Fibroblast of lung (primary cell): ENCODE data around the gene RHBDL3. TPM values are rescaled to one million over a fixed set of nuclear protein-coding genes. Genes with fewer than 3 reads are reported as not detected.

Experiments used
- DNase-seq, 2 donors: peaks; one replicate each; pipeline versions ENCODE4 v3.0.0 to v3.0.0-alpha.2; 2010; ENCODE audit warnings: low read depth in 2 of 2
- H2AFZ ChIP-seq: 2 replicates; pipeline ENCODE4 v1.5.1; 2012; ENCODE audit warnings: low read length, control low read depth, inconsistent platforms
- H3K27ac ChIP-seq: 2 replicates; pipeline ENCODE4 v1.5.1; 2011; ENCODE audit warnings: low read length, control low read depth; ENCODE audit not compliant: insufficient read depth
- H3K27me3 ChIP-seq: 2 replicates; pipeline ENCODE4 v1.5.1; 2011; ENCODE audit warnings: mild to moderate bottlenecking, low read length; ENCODE audit not compliant: control insufficient read depth, insufficient read depth
- H3K36me3 ChIP-seq: 2 replicates; pipeline ENCODE4 v1.5.1; 2011; ENCODE audit warnings: low read length; ENCODE audit not compliant: control insufficient read depth, insufficient read depth
- H3K4me1 ChIP-seq: 2 replicates; pipeline ENCODE4 v1.5.1; 2011; ENCODE audit warnings: low read length; ENCODE audit not compliant: control insufficient read depth, insufficient read depth; ENCODE audit errors: extremely low read depth
- H3K4me2 ChIP-seq: 2 replicates; pipeline ENCODE4 v1.5.1; 2011; ENCODE audit warnings: low read length, control low read depth; ENCODE audit not compliant: insufficient read depth; ENCODE audit errors: extremely low read depth
- H3K4me3 ChIP-seq, 4 experiments: fragments of 200-600 bp in 1 of 4; sonication (generic) in 1 of 4; replicated peaks in 1 of 4; 2 replicates each; pipeline ENCODE4 v1.5.1; 2011 to 2016; ENCODE audit warnings: low read length in 4 of 4, low read depth in 3 of 4, mild to moderate bottlenecking in 3 of 4, control low read depth in 2 of 4, inconsistent platforms in 1 of 4, mixed read lengths in 1 of 4; ENCODE audit not compliant: insufficient read depth in 1 of 4; ENCODE audit errors: control extremely low read depth in 1 of 4
- H3K79me2 ChIP-seq: 2 replicates; pipeline ENCODE4 v1.5.1; 2012; ENCODE audit warnings: mild to moderate bottlenecking, low read length, inconsistent platforms; ENCODE audit not compliant: control insufficient read depth, insufficient read depth
- H3K9ac ChIP-seq: 2 replicates; pipeline ENCODE4 v1.5.1; 2011; ENCODE audit warnings: mild to moderate bottlenecking, low read length, control low read depth; ENCODE audit not compliant: insufficient read depth
- H3K9me3 ChIP-seq: 2 replicates; pipeline ENCODE4 v1.5.1; 2012; ENCODE audit warnings: low read depth, low read length; ENCODE audit not compliant: control insufficient read depth, insufficient read depth
- H4K20me1 ChIP-seq: 2 replicates; pipeline ENCODE4 v1.5.1; 2011; ENCODE audit warnings: low read length; ENCODE audit not compliant: control insufficient read depth, insufficient read depth; ENCODE audit errors: extremely low read depth
- EZH2 ChIP-seq: IDR thresholded peaks from 2 replicates; pipeline ENCODE4 v1.5.1; 2012; ENCODE audit warnings: low read length, control low read depth, mild to moderate bottlenecking; ENCODE audit errors: missing control alignments
- polyA plus RNA-seq, 2 donors: library from polyadenylated mRNA; depleted of rRNA in 1 of 2; stranded (reverse) in 1 of 2; unstranded in 1 of 2; fragments of >200 nt; gene quantifications; 2 replicates each; pipeline ENCODE4 v1.2.1, GENCODE V29; 2011 to 2012; ENCODE audit warnings: missing spikeins in 1 of 2
- total RNA-seq: library from RNA; depleted of rRNA; stranded (reverse); fragments of >200 nt; gene quantifications from 2 replicates; pipeline ENCODE4 v1.2.1, GENCODE V29; 2014
- TF ChIP-seq, protein P1 (sequence below), 2 donors: IDR thresholded peaks in 1 of 2; conservative IDR thresholded peaks in 1 of 2; 1 replicate in 1 of 2; 2 replicates in 1 of 2; pipeline ENCODE4 v1.5.1; 2011 to 2012; ENCODE audit warnings: low read length in 2 of 2, control low read depth in 1 of 2, inconsistent platforms in 1 of 2, low read depth in 1 of 2, mild to moderate bottlenecking in 1 of 2

RHBDL3 gene
- total and polyA plus RNA-seq, 2 donors (not counting 1 experiment from before 2014, with no cell fraction given) = 0.17 to 0.43 TPM

GRCh38 chr17:32288615-32289014, 23.0 kb downstream of the RHBDL3 start:
- Histone ChIP-seq H3K27me3 (peaks cover 2% of the 10 kb centered on the region), H3K4me1 (peaks cover 2% of the 10 kb centered on the region), H3K4me3 (no peak overlapping the region), H4K20me1 (no peaks in the 10 kb centered on the region), H3K27ac (no peak overlapping the region), H3K9me3 (no peaks in the 10 kb centered on the region), H3K4me2 (no peak overlapping the region), H3K79me2 (no peaks in the 10 kb centered on the region), H3K9ac (no peak overlapping the region), H2AFZ (no peak overlapping the region), H3K36me3 (no peaks in the 10 kb centered on the region)
- no peak for DNase-seq
- TF ChIP-seq, protein P1, sequence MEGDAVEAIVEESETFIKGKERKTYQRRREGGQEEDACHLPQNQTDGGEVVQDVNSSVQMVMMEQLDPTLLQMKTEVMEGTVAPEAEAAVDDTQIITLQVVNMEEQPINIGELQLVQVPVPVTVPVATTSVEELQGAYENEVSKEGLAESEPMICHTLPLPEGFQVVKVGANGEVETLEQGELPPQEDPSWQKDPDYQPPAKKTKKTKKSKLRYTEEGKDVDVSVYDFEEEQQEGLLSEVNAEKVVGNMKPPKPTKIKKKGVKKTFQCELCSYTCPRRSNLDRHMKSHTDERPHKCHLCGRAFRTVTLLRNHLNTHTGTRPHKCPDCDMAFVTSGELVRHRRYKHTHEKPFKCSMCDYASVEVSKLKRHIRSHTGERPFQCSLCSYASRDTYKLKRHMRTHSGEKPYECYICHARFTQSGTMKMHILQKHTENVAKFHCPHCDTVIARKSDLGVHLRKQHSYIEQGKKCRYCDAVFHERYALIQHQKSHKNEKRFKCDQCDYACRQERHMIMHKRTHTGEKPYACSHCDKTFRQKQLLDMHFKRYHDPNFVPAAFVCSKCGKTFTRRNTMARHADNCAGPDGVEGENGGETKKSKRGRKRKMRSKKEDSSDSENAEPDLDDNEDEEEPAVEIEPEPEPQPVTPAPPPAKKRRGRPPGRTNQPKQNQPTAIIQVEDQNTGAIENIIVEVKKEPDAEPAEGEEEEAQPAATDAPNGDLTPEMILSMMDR (conservative IDR thresholded peaks at IDR 0.05 in 1 of 2, IDR thresholded peaks at IDR 0.05 in 1 of 2; ENCODE audit: low read depth in 1 of 2, low read length in 2 of 2) = no peak
- no peak for TF ChIP-seq EZH2

DNA sequence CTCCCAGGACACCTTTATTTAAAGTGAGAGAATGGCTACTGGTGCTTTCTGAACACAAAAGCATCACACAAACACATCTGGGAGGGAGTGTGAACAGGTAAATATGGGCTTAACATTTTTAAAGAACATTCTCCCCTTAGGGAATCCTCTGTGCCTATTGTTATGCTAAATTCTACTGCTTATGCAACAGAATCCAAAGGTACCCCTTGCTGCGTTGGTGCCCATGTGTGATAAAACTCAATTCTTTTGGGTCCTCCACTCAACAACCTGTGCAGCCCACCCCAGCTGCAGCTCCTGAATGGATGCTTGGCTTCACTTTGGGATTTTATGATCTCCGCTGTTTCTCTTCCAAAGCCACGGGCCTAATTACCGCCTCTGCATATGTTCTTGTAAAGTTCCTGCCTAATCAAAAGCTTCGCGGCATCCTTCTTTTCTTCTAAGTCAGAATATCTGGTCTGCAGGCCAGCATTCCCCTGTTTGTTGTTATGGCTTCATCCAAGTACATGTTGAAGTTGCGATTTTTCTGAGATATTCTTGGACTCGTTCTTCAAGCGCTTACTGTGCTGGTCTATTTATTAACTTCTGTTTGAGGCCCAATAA, 23.9 kb downstream of the RHBDL3 start:
- Histone ChIP-seq H3K79me2 (no peaks in the 10 kb centered on the region), H3K27me3 (peaks cover 2% of the 10 kb centered on the region), H3K9ac (no peak overlapping the region), H3K4me2 (no peak overlapping the region), H3K9me3 (no peaks in the 10 kb centered on the region), H2AFZ (no peak overlapping the region), H3K27ac (no peak overlapping the region), H3K4me3 (no peak overlapping the region), H3K36me3 (no peaks in the 10 kb centered on the region), H3K4me1 (no peaks in the 10 kb centered on the region), H4K20me1 (no peaks in the 10 kb centered on the region)
- TF ChIP-seq, protein P1 (conservative IDR thresholded peaks at IDR 0.05 in 1 of 2, IDR thresholded peaks at IDR 0.05 in 1 of 2; ENCODE audit: low read depth in 1 of 2, low read length in 2 of 2) = no peak
- no peak for TF ChIP-seq EZH2
- no peak for DNase-seq

- H3K4me2 ChIP-seq = no peak overlapping the region
- H3K27me3 ChIP-seq = peaks cover 3% of the 10 kb centered on the region
- no peak for DNase-seq
- no peaks in the 10 kb centered on the region for H3K4me1 ChIP-seq
- H3K79me2 ChIP-seq = no peaks in the 10 kb centered on the region
- TF ChIP-seq EZH2 = no peak
- TF ChIP-seq, protein P1 (conservative IDR thresholded peaks at IDR 0.05 in 1 of 2, IDR thresholded peaks at IDR 0.05 in 1 of 2; ENCODE audit: low read depth in 1 of 2, low read length in 2 of 2) = no peak
- no peak overlapping the region for H3K4me3 ChIP-seq
- H3K36me3 ChIP-seq = no peaks in the 10 kb centered on the region
- no peak overlapping the region for H3K27ac ChIP-seq
- H3K9me3 ChIP-seq = no peaks in the 10 kb centered on the region
- H2AFZ ChIP-seq = no peak overlapping the region
- no peak overlapping the region for H3K9ac ChIP-seq
- no peaks in the 10 kb centered on the region for H4K20me1 ChIP-seq
These were observed 26.5 kb downstream of the RHBDL3 start for GRCh38 chr17:32292094-32292493.
